PC-9 (cell line): ENCODE measurements around the gene DLG2. TPM values are rescaled to one million over a fixed set of nuclear protein-coding genes. Genes with fewer than 3 reads are reported as not detected.

Experiments used
- BruUV-seq: library from RNA; stranded (reverse); fragments of 400-500 nt; replicated peaks from 2 replicates; lab custom pipeline; 2021; lab: Mats Ljungman, UMichigan
- CTCF ChIA-PET: fragments of 300-600 bp; sonication (Branson Sonifier 250); formaldehyde crosslinking; loops from one replicate; lab custom pipeline; 2022; ENCODE audit warnings: antibody characterized with exemption; lab: Charles Lee
- POLR2A ChIA-PET: fragments of 300-600 bp; sonication (Branson Sonifier 250); formaldehyde crosslinking; loops from one replicate; lab custom pipeline; 2022; ENCODE audit warnings: antibody characterized with exemption; ENCODE audit not compliant: unreplicated experiment; lab: Charles Lee
- DNase-seq, 2 experiments: peaks; one replicate each; pipeline versions ENCODE4 v3.0.0 to v3.0.0-alpha.2; 2015 to 2022; ENCODE audit warnings: mixed read lengths in 1 of 2
- H2AFZ ChIP-seq: fragments of 200-600 bp; sonication (generic); 2 replicates; pipeline ENCODE4 v1.8.1; 2017; ENCODE audit warnings: antibody characterized with exemption
- H3F3A ChIP-seq: fragments of 200-600 bp; sonication (generic); 2 replicates; pipeline ENCODE4 v1.8.1; 2017; ENCODE audit warnings: antibody characterized with exemption, mild to moderate bottlenecking, low read depth; ENCODE audit not compliant: insufficient read depth
- H3K27ac ChIP-seq: fragments of 200-600 bp; sonication (generic); 2 replicates; pipeline ENCODE4 v1.6.1; 2016; ENCODE audit warnings: mixed run types
- H3K27me3 ChIP-seq: fragments of 200-600 bp; sonication (generic); 2 replicates; pipeline ENCODE4 v1.6.1; 2016; ENCODE audit warnings: low read depth, mixed run types; ENCODE audit not compliant: insufficient read depth
- H3K36me3 ChIP-seq: fragments of 200-600 bp; sonication (generic); 2 replicates; pipeline ENCODE4 v1.6.1; 2016; ENCODE audit warnings: low read depth, mixed run types
- H3K4me1 ChIP-seq: fragments of 200-600 bp; sonication (generic); replicated peaks from 2 replicates; pipeline ENCODE4 v1.6.1; 2016; ENCODE audit warnings: mixed run types; ENCODE audit not compliant: insufficient read depth
- H3K4me2 ChIP-seq: fragments of 200-600 bp; sonication (generic); 2 replicates; pipeline ENCODE4 v1.6.1; 2017; ENCODE audit warnings: mixed run types
- H3K4me3 ChIP-seq: fragments of 200-600 bp; sonication (generic); 2 replicates; pipeline ENCODE4 v1.6.1; 2016; ENCODE audit warnings: mixed run types
- H3K79me2 ChIP-seq: fragments of 200-600 bp; sonication (generic); 2 replicates; pipeline ENCODE4 v1.6.1; 2017; ENCODE audit warnings: low read depth, mixed run types
- H3K9me2 ChIP-seq: fragments of 200-600 bp; sonication (generic); 2 replicates; pipeline ENCODE4 v1.8.1; 2017; ENCODE audit warnings: mild to moderate bottlenecking; ENCODE audit not compliant: insufficient read depth
- H3K9me3 ChIP-seq: fragments of 200-600 bp; sonication (generic); 2 replicates; pipeline ENCODE4 v1.8.1; 2016; ENCODE audit warnings: low read depth; ENCODE audit not compliant: insufficient read depth
- H4K20me1 ChIP-seq: fragments of 200-600 bp; sonication (generic); 2 replicates; pipeline ENCODE4 v1.8.1; 2017; ENCODE audit not compliant: insufficient read depth
- EZH2 ChIP-seq: fragments of 200-600 bp; sonication (generic); IDR thresholded peaks from 2 replicates; pipeline ENCODE4 v1.8.0; 2017; ENCODE audit warnings: antibody characterized with exemption, low read depth
- intact Hi-C: fragments of 100-400 bp; cut with micrococcal nuclease; formaldehyde crosslinking; loops from one replicate; pipeline ENCODE4 v1.10.0; 2022; ENCODE audit not compliant: unreplicated experiment
- total RNA-seq: library from RNA; stranded (reverse); gene quantifications from 2 replicates; pipeline ENCODE4 v1.2.3, GENCODE V29; 2021
- TF ChIP-seq, protein P1 (sequence below): fragments of 200-600 bp; sonication (generic); conservative IDR thresholded peaks from 2 replicates; pipeline ENCODE4 v1.6.1; 2017; ENCODE audit warnings: mixed run types, antibody characterized with exemption, mild to moderate bottlenecking, moderate library complexity

DLG2 gene
- total RNA-seq, 1 experiment from 2014 or later = 6.4 TPM

DNA sequence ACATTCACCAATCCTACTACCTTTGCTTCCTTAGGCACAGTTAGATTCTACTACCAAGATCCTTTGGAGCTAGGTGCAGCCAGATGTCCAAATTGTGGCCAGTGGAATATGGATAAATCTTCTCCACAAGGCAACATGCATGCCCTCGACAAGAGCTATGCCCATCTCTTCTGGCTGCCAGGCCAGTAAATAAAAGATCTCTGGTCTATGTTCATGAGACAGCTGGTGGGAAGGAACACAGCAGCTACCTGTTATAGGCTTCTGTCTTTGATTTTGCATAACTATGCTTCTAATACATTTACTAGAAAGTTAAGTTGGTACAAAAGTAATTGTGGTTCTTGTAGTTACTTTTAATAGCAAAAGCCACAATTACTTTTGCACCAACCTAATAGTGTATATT, 182.7 kb downstream of the DLG2 start:
- ChIA-PET CTCF (no interaction called here), POLR2A (interaction anchor here (0.7 kb wide), 1 partner anchor 604 kb away, joined by 6 read pairs; no protein-coding TSS in a partner anchor)
- H3K4me2 ChIP-seq = no peak overlapping the region
- no peaks in the 10 kb centered on the region for H3K36me3 ChIP-seq
- H3K4me3 ChIP-seq = no peak overlapping the region
- TF ChIP-seq, protein P1, sequence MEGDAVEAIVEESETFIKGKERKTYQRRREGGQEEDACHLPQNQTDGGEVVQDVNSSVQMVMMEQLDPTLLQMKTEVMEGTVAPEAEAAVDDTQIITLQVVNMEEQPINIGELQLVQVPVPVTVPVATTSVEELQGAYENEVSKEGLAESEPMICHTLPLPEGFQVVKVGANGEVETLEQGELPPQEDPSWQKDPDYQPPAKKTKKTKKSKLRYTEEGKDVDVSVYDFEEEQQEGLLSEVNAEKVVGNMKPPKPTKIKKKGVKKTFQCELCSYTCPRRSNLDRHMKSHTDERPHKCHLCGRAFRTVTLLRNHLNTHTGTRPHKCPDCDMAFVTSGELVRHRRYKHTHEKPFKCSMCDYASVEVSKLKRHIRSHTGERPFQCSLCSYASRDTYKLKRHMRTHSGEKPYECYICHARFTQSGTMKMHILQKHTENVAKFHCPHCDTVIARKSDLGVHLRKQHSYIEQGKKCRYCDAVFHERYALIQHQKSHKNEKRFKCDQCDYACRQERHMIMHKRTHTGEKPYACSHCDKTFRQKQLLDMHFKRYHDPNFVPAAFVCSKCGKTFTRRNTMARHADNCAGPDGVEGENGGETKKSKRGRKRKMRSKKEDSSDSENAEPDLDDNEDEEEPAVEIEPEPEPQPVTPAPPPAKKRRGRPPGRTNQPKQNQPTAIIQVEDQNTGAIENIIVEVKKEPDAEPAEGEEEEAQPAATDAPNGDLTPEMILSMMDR = no peak
- TF ChIP-seq EZH2 = no peak
- H3K27me3 ChIP-seq = no peaks in the 10 kb centered on the region
- DNase-seq = no peak
- H3K79me2 ChIP-seq = no peaks in the 10 kb centered on the region
- H3K4me1 ChIP-seq = no peaks in the 10 kb centered on the region
- intact Hi-C loops = no loop called here
- no peaks in the 10 kb centered on the region for H3K9me3 ChIP-seq
- H2AFZ ChIP-seq = no peak overlapping the region
- H4K20me1 ChIP-seq = no peaks in the 10 kb centered on the region
- H3K27ac ChIP-seq = no peak overlapping the region
- no peaks in the 10 kb centered on the region for H3F3A ChIP-seq
- BruUV-seq = no TSS peak
- H3K9me2 ChIP-seq = no peaks in the 10 kb centered on the region

DNA sequence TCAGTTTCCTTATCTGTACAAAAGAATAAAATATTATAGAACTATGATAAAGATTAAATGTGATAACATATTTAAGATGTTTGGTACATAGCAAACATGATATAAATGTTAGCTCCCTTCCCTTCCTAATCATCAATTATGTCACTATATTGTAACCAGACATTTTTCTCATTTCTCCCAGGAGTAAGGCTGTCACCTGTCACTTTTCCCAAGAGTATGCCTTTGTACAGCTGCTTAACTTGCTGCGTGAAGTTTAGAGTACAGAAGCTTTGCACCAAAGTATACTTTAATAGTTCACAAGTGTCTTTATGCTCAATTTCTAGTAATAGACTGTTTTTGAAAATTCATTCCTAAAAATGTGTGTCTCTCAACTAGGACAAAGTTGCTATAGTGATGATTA, 186.9 kb downstream of the DLG2 start:
- BruUV-seq = no TSS peak
- intact Hi-C loops = no loop called here
- Histone ChIP-seq H3K36me3 (no peaks in the 10 kb centered on the region), H3K27ac (no peak overlapping the region), H2AFZ (no peak overlapping the region), H3K4me3 (no peak overlapping the region), H3K79me2 (no peaks in the 10 kb centered on the region), H3K27me3 (no peaks in the 10 kb centered on the region), H4K20me1 (no peaks in the 10 kb centered on the region), H3K4me1 (no peaks in the 10 kb centered on the region), H3K9me2 (no peaks in the 10 kb centered on the region), H3F3A (no peaks in the 10 kb centered on the region), H3K4me2 (no peak overlapping the region), H3K9me3 (no peaks in the 10 kb centered on the region)
- CTCF ChIA-PET = no interaction called here
- no peak for TF ChIP-seq EZH2
- TF ChIP-seq, protein P1 = no peak
- DNase-seq = no peak
- POLR2A ChIA-PET = no interaction called here

DNA sequence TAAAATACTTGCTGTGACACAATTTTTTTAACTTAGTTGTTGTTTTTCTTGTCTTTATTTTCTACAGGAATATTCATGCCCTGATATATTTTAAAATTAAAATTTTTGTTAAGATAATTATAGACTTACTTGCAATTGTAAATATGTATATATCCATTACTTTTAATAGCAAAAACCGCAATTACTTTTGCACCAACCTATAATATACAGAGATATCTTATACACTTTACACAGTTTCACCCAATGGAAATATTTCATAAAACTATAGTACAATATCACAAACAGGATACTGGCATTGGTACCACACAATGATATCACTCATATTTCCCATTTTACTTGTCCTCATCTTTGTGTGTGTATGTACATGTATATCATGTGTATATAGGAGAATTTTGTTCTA, 188.8 kb downstream of the DLG2 start:
- Histone ChIP-seq H3K4me2 (no peak overlapping the region), H3K27ac (no peak overlapping the region), H4K20me1 (no peaks in the 10 kb centered on the region), H3K4me1 (no peaks in the 10 kb centered on the region), H3K9me2 (no peaks in the 10 kb centered on the region), H3K27me3 (no peaks in the 10 kb centered on the region), H3K36me3 (no peaks in the 10 kb centered on the region), H3K79me2 (no peaks in the 10 kb centered on the region), H2AFZ (no peak overlapping the region), H3K9me3 (no peaks in the 10 kb centered on the region), H3K4me3 (no peak overlapping the region), H3F3A (no peaks in the 10 kb centered on the region)
- ChIA-PET POLR2A (no interaction called here), CTCF (no interaction called here)
- intact Hi-C loops = no loop called here
- BruUV-seq = no TSS peak
- no peak for DNase-seq
- TF ChIP-seq EZH2 = no peak
- TF ChIP-seq, protein P1 = no peak
